Superior temporal gyrus (tissue), 1 donor: ENCODE data around the gene TUT1.
"Not testable (repeated sequence)": the region's sequence is repeated elsewhere in the genome, so short reads cannot be mapped to it uniquely, and the experiment has no call there.

ENCODE experiments used
- DNase-seq: peaks from one replicate; pipeline ENCODE4 v3.0.0-alpha.2; 2016; ENCODE audit errors: extremely low spot score

Gene TUT1

GRCh38 chr11:62577046-62577714 is 14.1 kb downstream of the TUT1 start:
- DNase-seq: no peak

DNA sequence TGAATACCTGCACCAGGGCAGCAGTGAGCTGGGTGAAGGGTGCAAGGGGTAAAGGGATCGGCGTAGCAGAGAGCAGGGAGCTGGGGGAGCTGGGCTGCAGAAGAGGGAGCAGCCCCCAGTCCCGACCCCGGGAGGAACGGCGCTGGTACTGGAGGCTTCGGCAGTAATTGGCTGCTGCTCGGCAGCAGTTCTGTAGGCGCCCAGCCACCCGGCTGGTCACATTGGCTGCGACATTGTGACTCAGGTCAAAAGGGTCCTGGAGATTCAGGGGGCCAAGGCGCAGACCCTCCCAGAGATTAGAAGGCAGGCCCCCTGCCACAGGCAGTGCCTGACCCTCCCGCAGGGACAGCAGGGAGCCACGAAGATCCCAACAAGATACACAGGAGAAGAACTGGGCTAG is 15.5 kb downstream of the TUT1 start:
- DNase-seq: no peak

GRCh38 chr11:62575156-62575555 is 16.2 kb downstream of the TUT1 start:
- DNase-seq: no peak

DNA sequence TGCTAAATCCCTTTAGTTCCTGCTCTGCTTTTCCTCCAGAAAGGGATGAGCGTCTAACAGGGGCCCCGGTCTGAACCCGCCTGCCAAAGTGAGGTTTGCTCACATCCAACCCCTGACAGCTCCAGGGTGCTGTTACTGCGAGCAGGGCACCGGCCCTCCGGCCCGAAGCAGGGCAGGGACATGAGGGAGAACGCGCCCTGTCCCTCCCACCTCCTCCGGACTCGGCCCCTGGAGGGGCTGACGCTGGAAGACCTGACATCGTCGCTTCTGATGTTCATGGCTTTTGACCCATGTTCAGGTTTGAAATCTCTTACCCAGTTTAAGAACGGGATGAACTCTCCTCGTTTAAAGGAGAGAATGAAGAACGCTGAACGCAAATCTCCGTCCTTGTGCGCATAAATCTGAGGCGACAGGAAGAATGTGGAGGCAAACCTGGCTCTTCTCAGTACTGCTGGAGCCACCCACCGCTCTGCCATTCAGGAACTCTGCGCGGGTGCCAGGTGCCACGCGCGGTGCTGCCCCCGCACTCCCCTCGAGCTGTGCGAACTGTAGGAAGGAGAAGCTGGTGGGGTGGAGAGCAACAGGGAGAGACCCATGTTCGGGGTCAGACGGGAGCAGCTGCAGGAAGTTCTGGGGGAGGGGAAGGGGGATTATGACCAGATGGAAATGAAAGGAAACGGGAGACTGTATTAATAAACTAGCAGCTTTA is 16.8 kb downstream of the TUT1 start:
- DNase-seq: peak; percentile 60

- peak; percentile 99 for DNase-seq
Observed at GRCh38 chr11:62573592-62574362, 17.5 kb downstream of the TUT1 start, which contains the start of gene EEF1G. EEF1G (minus strand) TSS chr11:62573891; CDS start chr11:62573842, 49 bp downstream.

GRCh38 chr11:62573006-62573591 is 18.2 kb downstream of the TUT1 start:
- peak; percentile 38 for DNase-seq

GRCh38 chr11:62572431-62572830 is 18.9 kb downstream of the TUT1 start:
- no peak for DNase-seq

GRCh38 chr11:62571493-62571892 is 19.8 kb downstream of the TUT1 start:
- DNase-seq: not testable (repeated sequence)

GRCh38 chr11:62570903-62571302 is 20.4 kb downstream of the TUT1 start:
- DNase-seq: not testable (repeated sequence)

GRCh38 chr11:62569611-62570010 is 21.7 kb downstream of the TUT1 start:
- no peak for DNase-seq

GRCh38 chr11:62567018-62567633 is 24.2 kb downstream of the TUT1 start:
- no peak for DNase-seq

- DNase-seq: no peak
Observed at GRCh38 chr11:62566247-62566646, 25.1 kb downstream of the TUT1 start.

DNA sequence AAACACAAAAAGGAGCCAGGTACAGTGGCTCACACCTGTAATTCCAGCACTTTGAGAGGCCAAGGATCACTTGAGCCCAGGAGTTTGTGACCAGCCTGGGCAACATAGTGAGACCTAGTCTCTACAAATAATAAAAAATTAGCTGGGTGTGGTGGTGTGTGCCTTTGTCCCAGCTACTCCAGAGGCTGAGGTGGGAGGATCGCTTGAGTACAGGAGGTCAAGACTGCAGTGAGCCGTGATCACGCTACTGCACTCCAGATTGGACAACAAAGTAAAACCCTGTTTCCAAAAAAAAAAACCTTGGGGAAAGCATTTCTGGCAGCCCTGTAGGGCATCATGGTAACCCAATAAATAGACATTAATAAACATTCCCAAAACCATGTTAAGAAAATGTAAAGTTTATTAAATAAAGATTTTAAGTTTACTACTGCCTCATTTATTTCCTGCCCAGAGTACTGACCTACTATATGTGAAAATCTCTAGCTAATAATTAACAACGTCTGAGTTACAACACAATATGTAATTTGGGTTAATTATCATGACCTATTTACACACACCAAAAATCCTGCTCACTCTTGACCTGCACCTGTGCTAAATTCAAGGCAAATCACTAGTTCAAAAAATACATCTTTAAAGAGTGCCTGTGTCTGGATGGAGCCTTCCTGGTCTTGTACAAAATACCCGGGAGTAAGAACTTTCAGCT is 26.1 kb downstream of the TUT1 start:
- DNase-seq: no peak

DNA sequence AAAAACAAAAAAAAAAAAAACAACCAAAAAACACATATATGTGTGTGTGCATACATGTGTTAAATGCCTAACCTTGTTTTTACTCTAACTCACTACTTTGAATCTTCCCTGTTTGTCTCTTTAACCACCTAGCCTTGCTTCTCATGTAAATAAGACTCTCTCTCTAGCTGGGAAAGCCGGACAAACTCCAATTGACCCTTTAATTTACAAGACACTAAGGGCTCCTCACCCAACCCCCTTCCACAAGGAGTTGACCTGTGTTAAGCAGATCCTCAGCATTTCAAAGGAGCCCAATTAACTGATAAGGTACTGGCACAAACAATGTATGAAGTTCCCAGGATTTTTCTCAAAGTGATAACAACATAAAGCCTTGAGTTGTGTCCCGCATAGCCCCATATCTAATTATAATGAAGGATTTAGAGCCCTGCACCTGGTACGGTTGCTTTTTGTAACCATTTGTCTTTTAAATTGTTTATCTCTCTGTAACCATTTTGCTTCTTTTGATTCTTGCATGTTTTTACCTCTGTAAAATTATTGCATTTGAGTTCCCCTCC is 29.6 kb downstream of the TUT1 start:
- DNase-seq: not testable (repeated sequence)

- peak; percentile 41 for DNase-seq
Observed at GRCh38 chr11:62560566-62561103, 30.7 kb downstream of the TUT1 start.

- not testable (repeated sequence) for DNase-seq
Observed at GRCh38 chr11:62559626-62560025, 31.7 kb downstream of the TUT1 start.

GRCh38 chr11:62559204-62559603 is 32.1 kb downstream of the TUT1 start:
- DNase-seq: no peak

- DNase-seq: no peak
Observed at GRCh38 chr11:62558669-62559068, 32.7 kb downstream of the TUT1 start.

- no peak for DNase-seq
Observed at GRCh38 chr11:62556875-62557631, 34.3 kb downstream of the TUT1 start.
